ENCODE results near the gene CTTN.
"Not testable (repeated sequence)": the region's sequence is repeated elsewhere in the genome, so short reads cannot be mapped to it uniquely, and the experiment has no call there.

CTTN gene

GRCh38 chr11:70381872-70382861 is 16.2 kb upstream of the CTTN start:
- no peak for DNase-seq

- DNase-seq = no peak
These were observed 14.4 kb upstream of the CTTN start for GRCh38 chr11:70383664-70384565.

GRCh38 chr11:70384566-70385152 is 13.7 kb upstream of the CTTN start:
- DNase-seq = no peak

GRCh38 chr11:70387564-70387963 is 10.8 kb upstream of the CTTN start:
- DNase-seq = no peak

GRCh38 chr11:70389201-70389600 is 9.1 kb upstream of the CTTN start:
- DNase-seq = no peak

- DNase-seq = not testable (repeated sequence)
These were observed 7.4 kb upstream of the CTTN start for GRCh38 chr11:70390882-70391281.

- DNase-seq = no peak
These were observed 3.9 kb upstream of the CTTN start for GRCh38 chr11:70394211-70394950.

GRCh38 chr11:70397336-70397982 is 870 bp upstream of the CTTN start:
- DNase-seq = no peak

- no peak for DNase-seq
These were observed 728 bp downstream of the CTTN start for GRCh38 chr11:70398834-70399680.

GRCh38 chr11:70399681-70400112 is 1.4 kb downstream of the CTTN start:
- no peak for DNase-seq

GRCh38 chr11:70400643-70401042 is 2.3 kb downstream of the CTTN start:
- no peak for DNase-seq

- no peak for DNase-seq
These were observed 3.7 kb downstream of the CTTN start for GRCh38 chr11:70402016-70402415.

- DNase-seq = no peak
These were observed 4.4 kb downstream of the CTTN start for GRCh38 chr11:70402685-70403084.

- no peak for DNase-seq
These were observed 5.9 kb downstream of the CTTN start for GRCh38 chr11:70404244-70404643.

- DNase-seq = no peak
These were observed 7.5 kb downstream of the CTTN start for GRCh38 chr11:70405679-70406395.

- no peak for DNase-seq
These were observed 8.8 kb downstream of the CTTN start for GRCh38 chr11:70407121-70407520.

- DNase-seq = no peak
These were observed 9.5 kb downstream of the CTTN start for GRCh38 chr11:70407814-70408213.

- not testable (repeated sequence) for DNase-seq
These were observed 10.0 kb downstream of the CTTN start for GRCh38 chr11:70408326-70408725.

GRCh38 chr11:70409437-70409836 is 11.1 kb downstream of the CTTN start:
- no peak for DNase-seq

- DNase-seq = no peak
These were observed 11.5 kb downstream of the CTTN start for GRCh38 chr11:70409871-70410270.
